Mesodermal cell (in vitro differentiated cells): Measurements from ENCODE around the gene PABPN1.
A peak's percentile ranks its signal among the peaks of the same experiment; 100 is the strongest.

ENCODE experiments used
- H3K27ac ChIP-seq: 2 replicates; pipeline ENCODE4 v1.7.0; 2013; ENCODE audit warnings: mild to moderate bottlenecking, low read depth, low read length, moderate library complexity; ENCODE audit not compliant: severe bottlenecking
- H3K36me3 ChIP-seq: 2 replicates; pipeline ENCODE4 v1.7.1; 2013; ENCODE audit warnings: mild to moderate bottlenecking, low read length, moderate library complexity; ENCODE audit not compliant: control insufficient read depth, insufficient read depth
- H3K4me1 ChIP-seq: one replicate; pipeline ENCODE4 v1.7.1; 2013; ENCODE audit warnings: mild to moderate bottlenecking, low read length; ENCODE audit not compliant: insufficient read depth, control insufficient read depth, poor library complexity, severe bottlenecking
- H3K4me3 ChIP-seq: 2 replicates; pipeline ENCODE4 v1.7.0; 2013; ENCODE audit warnings: low read length, control low read depth, mild to moderate bottlenecking; ENCODE audit not compliant: insufficient read depth, poor library complexity, severe bottlenecking; ENCODE audit errors: extremely low read depth
- H3K9me3 ChIP-seq: 2 replicates; pipeline ENCODE4 v1.7.1; 2013; ENCODE audit warnings: mild to moderate bottlenecking, low read length, moderate library complexity; ENCODE audit not compliant: control insufficient read depth
- WGBS, 2 experiments: methylation state at CpG; one replicate each; pipeline ENCODE4 v1.1.5; 2013; ENCODE audit warnings: missing lambda C conversion rate in 2 of 2; ENCODE audit not compliant: insufficient coverage in 2 of 2; 5-methylcytosine and 5-hydroxymethylcytosine counted together

Gene PABPN1

DNA sequence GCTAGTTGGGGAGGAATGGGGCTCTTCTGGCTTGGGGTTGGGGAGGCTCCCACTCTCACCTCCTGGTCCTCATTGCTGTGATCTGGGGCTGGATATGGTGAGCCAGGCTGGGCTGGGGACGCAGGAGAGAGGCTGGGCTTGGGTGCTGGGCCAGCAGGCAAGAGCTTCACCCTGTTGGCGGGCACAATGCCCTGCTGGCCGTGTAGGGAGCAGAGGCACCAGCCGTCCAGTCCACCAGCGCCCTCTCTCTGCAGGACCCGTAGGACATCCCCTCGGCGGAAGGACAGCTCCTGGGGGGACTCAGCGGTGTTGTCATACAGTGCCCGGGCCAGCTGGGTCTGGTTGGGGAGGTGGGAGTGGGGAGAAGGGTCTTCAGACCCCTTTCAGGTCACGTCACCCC, 39.2 kb downstream of the PABPN1 start:
- H3K36me3 ChIP-seq = peaks cover 69% of the 10 kb centered on the region

DNA sequence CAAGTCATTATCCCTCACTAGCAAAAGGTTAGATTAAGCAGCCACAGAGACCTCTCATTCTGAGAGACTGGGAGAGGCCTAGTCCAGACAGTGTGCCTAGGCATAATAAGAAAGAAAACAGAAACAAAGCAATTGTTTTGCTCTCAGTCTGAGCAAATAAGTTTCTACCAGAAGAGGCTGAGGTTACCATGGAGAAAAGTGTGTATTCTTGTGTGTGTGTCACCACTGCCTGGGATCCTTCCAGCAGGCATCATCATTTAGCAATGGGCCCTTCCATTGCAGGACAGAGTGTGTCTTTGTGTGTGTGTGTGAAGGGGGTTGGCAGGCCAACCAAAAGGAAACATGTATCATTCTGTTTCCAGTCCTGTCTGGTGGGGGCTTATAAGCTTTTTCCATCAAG, 40.1 kb downstream of the PABPN1 start:
- H3K9me3 ChIP-seq = no peaks in the 10 kb centered on the region
- no peak overlapping the region for H3K4me3 ChIP-seq
- H3K27ac ChIP-seq = no peak overlapping the region
- H3K4me1 ChIP-seq = peaks cover 2% of the 10 kb centered on the region
- H3K36me3 ChIP-seq = peaks cover 69% of the 10 kb centered on the region

More for the DNA sequence above, 39.2 kb downstream of the PABPN1 start:
- Histone ChIP-seq H3K4me1 (peaks cover 2% of the 10 kb centered on the region), H3K4me3 (no peak overlapping the region), H3K9me3 (no peaks in the 10 kb centered on the region), H3K27ac (no peak overlapping the region)
- WGBS, 2 experiments = 78 to 86% methylated on average over 5 to 7 of the region's 11 CpGs

DNA sequence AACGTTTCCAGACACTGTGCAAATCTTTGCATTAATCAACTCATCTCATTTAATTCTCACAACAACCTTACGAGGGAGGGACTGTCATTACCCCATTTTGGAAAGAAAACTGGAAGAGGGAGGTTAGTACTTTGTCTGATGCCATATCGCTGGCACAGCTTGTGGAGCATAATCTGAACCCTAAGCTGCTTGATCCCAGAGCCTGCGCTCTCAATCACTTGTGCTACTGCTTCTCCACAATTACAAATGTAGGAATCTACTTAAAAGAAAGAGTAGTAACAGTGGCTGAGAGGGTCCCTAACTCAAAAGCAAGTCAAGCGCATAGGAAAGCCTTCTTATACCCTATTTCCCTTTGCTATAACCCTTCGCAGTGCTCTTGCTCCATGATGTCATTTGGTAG, 40.5 kb downstream of the PABPN1 start:
- WGBS, 2 experiments = 100% methylated on average over 2 to 3 of the region's 6 CpGs
- H3K27ac ChIP-seq = no peak overlapping the region
- peaks cover 65% of the 10 kb centered on the region for H3K36me3 ChIP-seq
- no peak overlapping the region for H3K4me3 ChIP-seq
- peaks cover 2% of the 10 kb centered on the region for H3K4me1 ChIP-seq
- no peaks in the 10 kb centered on the region for H3K9me3 ChIP-seq

DNA sequence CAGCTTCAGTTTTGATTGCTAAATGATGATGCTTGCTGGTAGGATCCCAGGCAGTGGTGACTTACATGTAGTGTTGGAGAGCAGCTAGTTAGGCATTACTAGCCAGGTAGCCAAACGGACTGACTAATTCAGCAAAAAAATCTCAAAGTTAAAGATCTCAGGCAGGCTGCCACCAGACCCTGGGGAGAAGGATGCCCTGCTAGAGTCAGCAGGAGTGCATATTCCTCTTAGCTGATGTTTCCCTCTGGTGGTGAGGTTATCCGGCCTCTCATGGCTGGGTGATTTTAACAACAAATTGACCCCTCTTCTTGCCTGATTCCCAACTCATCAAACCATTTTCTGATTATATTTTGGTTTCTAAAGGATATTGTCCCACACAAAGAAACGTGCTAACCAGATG, 40.9 kb downstream of the PABPN1 start:
- peaks cover 2% of the 10 kb centered on the region for H3K4me1 ChIP-seq
- no peak overlapping the region for H3K27ac ChIP-seq
- H3K9me3 ChIP-seq = no peaks in the 10 kb centered on the region
- H3K4me3 ChIP-seq = no peak overlapping the region
- WGBS, 2 experiments = 92 to 100% methylated on average over 1 to 2 of the region's 3 CpGs
- peaks cover 61% of the 10 kb centered on the region for H3K36me3 ChIP-seq

DNA sequence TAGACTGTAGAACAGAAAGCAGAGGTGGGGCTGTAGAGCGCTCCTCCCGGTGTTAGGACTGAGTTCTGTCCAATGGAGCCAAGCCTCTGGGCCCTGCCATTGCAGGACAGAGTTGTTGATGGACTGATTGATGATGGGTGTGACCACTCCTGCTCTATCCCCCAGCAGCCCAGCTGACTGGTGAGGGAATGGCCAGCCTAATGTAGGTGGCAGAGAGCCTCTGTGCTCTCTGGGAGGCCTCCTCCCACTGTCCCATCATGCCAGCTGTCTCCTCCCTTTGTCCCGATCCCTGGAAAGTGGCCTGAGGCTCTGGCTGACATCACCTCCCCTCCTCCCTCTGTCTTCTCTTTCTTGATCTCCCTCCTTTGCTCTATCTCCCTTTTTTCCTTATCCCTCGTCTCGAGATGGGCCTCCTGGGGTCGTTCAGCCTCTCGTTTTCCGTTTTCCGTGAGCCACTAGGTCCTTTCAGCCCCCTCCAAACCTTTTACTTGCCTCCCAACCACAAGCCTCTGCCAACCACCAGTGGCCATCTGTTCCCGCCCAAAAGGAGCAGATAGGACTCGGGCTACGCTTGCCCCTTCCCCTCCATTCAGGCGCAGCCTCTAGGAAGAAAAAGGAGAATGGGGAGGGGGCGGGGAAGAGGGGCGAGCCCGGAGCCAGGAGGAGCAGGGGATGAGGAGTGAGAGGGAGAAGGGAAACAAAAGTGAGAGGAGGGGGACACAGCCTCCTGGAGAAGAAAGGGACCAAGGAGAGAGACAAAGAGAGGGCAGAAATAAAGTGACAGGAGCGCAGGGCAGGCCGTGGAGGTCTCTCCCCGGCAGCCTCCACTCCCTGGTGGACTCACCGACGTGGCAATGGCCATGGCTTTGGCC, 43.1 kb downstream of the PABPN1 start:
- WGBS, 2 experiments = 7 to 9% methylated on average over 17 to 18 of the region's 21 CpGs
- Histone ChIP-seq H3K9me3 (no peaks in the 10 kb centered on the region), H3K4me1 (peaks cover 2% of the 10 kb centered on the region), H3K36me3 (peaks cover 42% of the 10 kb centered on the region), H3K27ac (peak overlapping the region; percentile 89), H3K4me3 (peak overlapping the region; percentile 73)

DNA sequence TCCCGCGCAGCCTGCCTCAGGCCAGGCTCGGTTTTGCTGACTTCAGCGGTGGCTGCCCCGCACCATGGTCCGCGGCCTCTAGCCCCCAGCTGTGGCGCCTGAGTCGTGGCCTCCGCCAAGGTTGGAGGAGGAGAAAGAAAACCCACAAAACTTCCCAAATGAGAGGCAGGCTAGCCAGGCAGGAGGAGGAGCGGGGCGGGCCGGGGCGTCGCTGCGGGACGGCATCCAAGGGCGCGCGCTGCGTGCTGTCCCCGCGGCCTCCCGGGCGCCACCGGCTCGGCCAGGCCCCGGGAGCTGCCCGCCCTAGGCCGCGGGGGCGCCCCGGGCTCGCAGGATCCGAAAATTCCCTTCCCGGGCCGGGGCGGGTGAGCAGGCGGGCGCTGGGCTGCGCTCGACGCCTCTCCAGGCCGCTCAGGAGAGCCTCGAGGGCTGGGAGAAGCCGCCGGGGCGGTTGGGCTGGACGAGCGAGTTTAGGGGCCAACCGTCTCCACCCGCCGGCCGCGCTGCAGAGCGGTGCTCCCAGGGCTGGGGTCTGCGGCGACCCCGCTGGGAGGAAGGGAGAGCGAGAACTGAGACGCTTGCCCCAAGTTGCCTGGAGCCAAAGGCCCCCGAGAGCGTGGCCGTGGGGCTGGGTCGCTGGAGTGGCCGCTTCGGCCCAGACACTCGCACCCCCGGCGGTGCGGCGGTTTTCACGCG, 43.9 kb downstream of the PABPN1 start, which contains the start of gene EFS:
Gene EFS, minus strand, starts transcription at position 137 of the 696 bp plus-strand sequence. CDS start 147 bp downstream, outside the sequence.
- Histone ChIP-seq H3K4me1 (peaks cover 2% of the 10 kb centered on the region), H3K36me3 (peaks cover 34% of the 10 kb centered on the region), H3K27ac (peak within 1 kb of the TSS; percentile 89), H3K9me3 (no peaks in the 10 kb centered on the region), H3K4me3 (peak within 1 kb of the TSS; percentile 73)
- WGBS, 2 experiments = 0 to 1% methylated on average over 57 to 67 of the region's 74 CpGs

DNA sequence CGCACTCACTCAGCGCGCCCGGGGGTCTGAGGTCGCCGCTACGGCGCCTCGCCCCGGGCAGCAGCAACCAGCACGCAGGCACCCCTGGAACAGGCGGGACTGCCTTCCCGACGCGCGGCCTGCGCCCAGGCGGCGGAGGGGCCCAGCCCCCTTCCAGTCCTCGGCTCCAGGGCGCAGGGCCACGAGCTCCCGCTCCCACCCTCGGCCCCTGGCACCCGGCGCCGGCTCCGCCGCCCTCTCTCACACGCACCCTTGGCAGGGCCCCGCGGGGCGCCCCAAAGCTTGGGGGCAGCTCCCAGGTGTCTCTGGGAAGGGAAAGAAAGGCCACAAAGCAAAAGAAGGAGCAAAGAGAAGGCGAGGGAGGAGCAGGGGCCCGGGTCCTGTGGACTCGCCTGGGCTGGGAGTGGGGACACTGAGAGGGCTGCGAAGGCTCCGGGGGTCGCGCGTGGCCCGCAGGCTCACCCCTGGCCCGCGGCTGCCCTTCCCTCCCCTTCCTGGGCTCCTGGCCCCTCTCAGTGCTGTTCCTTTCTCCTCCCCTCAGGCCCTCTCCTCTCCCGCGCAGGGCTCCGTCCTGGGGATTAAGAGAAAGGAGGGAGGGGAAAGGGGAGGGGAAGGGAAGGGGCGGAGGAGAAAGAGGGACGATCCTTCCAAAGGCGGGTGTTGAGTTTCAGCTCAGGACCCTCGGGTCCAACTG, 44.6 kb downstream of the PABPN1 start:
- peak overlapping the region; percentile 73 for H3K4me3 ChIP-seq
- H3K9me3 ChIP-seq = no peaks in the 10 kb centered on the region
- WGBS, 2 experiments = 0 to 1% methylated on average over 28 of the region's 51 CpGs
- peak overlapping the region; percentile 89 for H3K27ac ChIP-seq
- peaks cover 28% of the 10 kb centered on the region for H3K36me3 ChIP-seq
- peaks cover 2% of the 10 kb centered on the region for H3K4me1 ChIP-seq

DNA sequence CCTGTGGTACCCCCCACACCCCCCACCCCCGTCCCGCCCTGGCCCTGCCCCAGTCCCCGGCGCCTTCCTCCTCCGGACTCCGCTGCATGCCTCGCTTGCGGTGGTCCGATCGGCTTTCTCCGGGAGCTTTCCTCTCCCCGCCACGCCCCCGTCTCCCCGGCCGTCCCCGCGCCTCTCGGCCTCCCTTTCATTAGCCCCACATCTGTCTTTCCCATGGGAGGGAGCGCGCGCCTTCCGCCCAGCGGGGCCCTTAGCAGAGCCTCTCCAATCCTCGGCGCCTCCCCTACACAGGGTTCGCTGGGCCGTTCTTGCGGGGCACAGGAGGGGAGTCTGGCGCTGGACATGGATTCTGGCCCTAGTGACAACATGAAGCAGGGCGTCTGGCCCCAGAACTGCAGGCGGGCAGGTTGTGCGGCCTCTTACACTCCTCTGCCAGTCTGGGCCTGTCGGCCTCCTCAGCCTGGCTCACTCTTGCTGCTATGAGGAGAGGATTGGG, 45.2 kb downstream of the PABPN1 start:
- peak overlapping the region; percentile 73 for H3K4me3 ChIP-seq
- no peaks in the 10 kb centered on the region for H3K9me3 ChIP-seq
- WGBS, 2 experiments = 2% methylated on average over 29 of the region's 34 CpGs
- H3K27ac ChIP-seq = peak overlapping the region; percentile 86
- H3K4me1 ChIP-seq = peaks cover 2% of the 10 kb centered on the region
- peaks cover 23% of the 10 kb centered on the region for H3K36me3 ChIP-seq

DNA sequence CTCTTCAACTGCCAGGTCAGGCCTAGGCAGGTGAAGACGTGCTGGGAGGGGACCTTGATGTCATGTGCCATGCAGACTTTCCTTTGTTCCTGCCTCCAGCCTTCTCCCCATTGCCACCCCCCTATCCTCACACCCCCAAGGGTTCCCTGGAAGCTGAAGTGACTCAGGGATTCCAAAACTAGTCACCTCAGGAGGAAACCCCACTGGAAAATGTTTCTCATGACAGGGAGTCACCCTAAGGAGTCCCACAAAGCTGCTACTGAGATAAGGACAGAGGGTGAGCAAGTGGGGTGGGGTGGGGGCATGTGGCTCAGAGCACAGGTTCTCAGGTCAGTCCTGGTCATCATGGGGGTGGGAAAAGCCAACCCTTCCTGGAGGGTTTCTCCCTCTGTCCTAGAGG, 49.0 kb downstream of the PABPN1 start:
- Histone ChIP-seq H3K9me3 (no peaks in the 10 kb centered on the region), H3K27ac (no peak overlapping the region), H3K36me3 (no peaks in the 10 kb centered on the region), H3K4me1 (no peaks in the 10 kb centered on the region), H3K4me3 (no peak overlapping the region)
- 80 to 86% methylated on average over 1 of the region's 1 CpG for WGBS, 2 experiments

DNA sequence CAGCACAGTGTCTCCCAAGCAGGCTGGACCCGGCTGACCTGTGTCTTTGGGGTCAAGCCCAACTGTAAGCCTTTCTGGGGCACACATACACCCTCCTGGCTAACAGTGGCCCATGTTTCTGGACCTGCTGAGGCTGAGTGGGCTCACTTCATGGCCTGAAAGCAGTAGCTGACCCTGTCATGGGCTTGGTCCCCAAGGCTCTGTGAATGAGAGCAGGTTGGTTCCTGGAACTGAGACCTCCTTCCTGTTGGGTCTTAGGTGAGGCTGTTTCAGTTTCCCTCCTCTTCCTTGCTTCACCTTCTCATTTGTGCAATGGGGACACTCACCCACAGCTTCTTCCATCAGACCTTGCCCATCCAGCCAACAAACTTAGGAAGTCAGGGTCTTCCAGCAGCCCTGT, 50.6 kb downstream of the PABPN1 start:
- WGBS, 2 experiments = 67% methylated on average over 1 of the region's 1 CpG; no CpG with 5 or more reads in 1 of the 2 experiments
- no peaks in the 10 kb centered on the region for H3K4me1 ChIP-seq

More for the DNA sequence above, 50.6 kb downstream of the PABPN1 start:
- no peak overlapping the region for H3K4me3 ChIP-seq
- no peak overlapping the region for H3K27ac ChIP-seq
- H3K36me3 ChIP-seq = no peaks in the 10 kb centered on the region
- no peaks in the 10 kb centered on the region for H3K9me3 ChIP-seq
